HepG2 (cell line): Measurements from ENCODE around the gene CEP68. TPM values are rescaled to one million over a fixed set of nuclear protein-coding genes. Genes with fewer than 3 reads are reported as not detected.

Source experiments
- ATF1 ChIP-seq: IDR thresholded peaks from 2 replicates; pipeline ENCODE4 v1.6.1; 2016; ENCODE audit warnings: mild to moderate bottlenecking, control low read depth
- ERF ChIP-seq: IDR thresholded peaks from 2 replicates; pipeline ENCODE4 v1.6.1; 2018; ENCODE audit warnings: missing biosample characterization, missing genetic modification reagents
- FOXK2 ChIP-seq: fragments of 450-650 bp; IDR thresholded peaks from 2 replicates; pipeline ENCODE4 v1.6.1; 2016
- GLI4 ChIP-seq: sonication (generic); formaldehyde crosslinking; IDR thresholded peaks from 2 replicates; pipeline ENCODE4 v1.5.1; 2020; ENCODE audit warnings: missing genetic modification reagents, mild to moderate bottlenecking, moderate library complexity, borderline replicate concordance
- HNF4A ChIP-seq: sonication (generic); formaldehyde crosslinking; IDR thresholded peaks from 2 replicates; pipeline ENCODE4 v1.4.0; 2020; ENCODE audit warnings: missing genetic modification reagents
- JUN ChIP-seq: sonication (generic); formaldehyde crosslinking; IDR thresholded peaks from 2 replicates; pipeline ENCODE4 v1.4.0; 2020; ENCODE audit warnings: mild to moderate bottlenecking, missing genetic modification reagents
- KAT2B ChIP-seq: fragments of 150-350 bp; IDR thresholded peaks from 2 replicates; pipeline ENCODE4 v1.6.1; 2014; ENCODE audit warnings: low read depth, low read length, borderline replicate concordance
- KLF13 ChIP-seq: sonication (generic); formaldehyde crosslinking; IDR thresholded peaks from 2 replicates; pipeline ENCODE4 v1.4.0; 2020; ENCODE audit warnings: mild to moderate bottlenecking, missing genetic modification reagents
- NR3C1 ChIP-seq: sonication (generic); formaldehyde crosslinking; IDR thresholded peaks from 2 replicates; pipeline ENCODE4 v1.4.0; 2020; ENCODE audit warnings: missing genetic modification reagents
- PHF21A ChIP-seq: sonication (generic); formaldehyde crosslinking; IDR thresholded peaks from 2 replicates; pipeline ENCODE4 v1.5.0; 2020; ENCODE audit warnings: mild to moderate bottlenecking, missing genetic modification reagents
- PITX1 ChIP-seq: sonication (generic); formaldehyde crosslinking; IDR thresholded peaks from 2 replicates; pipeline ENCODE4 v1.5.1; 2020; ENCODE audit warnings: mild to moderate bottlenecking, missing genetic modification reagents
- SPEN ChIP-seq: sonication (generic); formaldehyde crosslinking; IDR thresholded peaks from 2 replicates; pipeline ENCODE4 v1.5.1; 2020; ENCODE audit warnings: low read depth, mild to moderate bottlenecking, missing genetic modification reagents
- STAT5B ChIP-seq: sonication (generic); formaldehyde crosslinking; IDR thresholded peaks from 2 replicates; pipeline ENCODE4 v1.4.0; 2020; ENCODE audit warnings: missing genetic modification reagents
- TOE1 ChIP-seq: sonication (generic); formaldehyde crosslinking; IDR thresholded peaks from 2 replicates; pipeline ENCODE4 v1.4.0; 2020; ENCODE audit warnings: mild to moderate bottlenecking, missing genetic modification reagents
- XRCC5 ChIP-seq: fragments of 200-400 bp; formaldehyde crosslinking; optimal IDR thresholded peaks from 2 replicates; pipeline ENCODE3; 2017; ENCODE audit warnings: mild to moderate bottlenecking, low read length
- YEATS2 ChIP-seq: sonication (generic); formaldehyde crosslinking; IDR thresholded peaks from 2 replicates; pipeline ENCODE4 v1.4.0; 2020; ENCODE audit warnings: missing genetic modification reagents, borderline replicate concordance
- ZNF34 ChIP-seq: sonication (generic); formaldehyde crosslinking; IDR thresholded peaks from 2 replicates; pipeline ENCODE4 v1.4.0; 2020; ENCODE audit warnings: mild to moderate bottlenecking, missing genetic modification reagents, borderline replicate concordance
- ZNF354B ChIP-seq: sonication (generic); formaldehyde crosslinking; IDR thresholded peaks from 2 replicates; pipeline ENCODE4 v1.8.0; 2022; ENCODE audit warnings: mild to moderate bottlenecking, missing genetic modification reagents
- ZNF441 ChIP-seq: sonication (generic); formaldehyde crosslinking; IDR thresholded peaks from 2 replicates; pipeline ENCODE4 v1.7.0; 2021; ENCODE audit warnings: missing genetic modification reagents, borderline replicate concordance
- ZNF766 ChIP-seq: sonication (generic); formaldehyde crosslinking; IDR thresholded peaks from 2 replicates; pipeline ENCODE4 v1.5.0; 2020; ENCODE audit warnings: missing genetic modification reagents, borderline replicate concordance
- ZNF768 ChIP-seq: sonication (generic); formaldehyde crosslinking; IDR thresholded peaks from 2 replicates; pipeline ENCODE4 v1.4.0; 2020; ENCODE audit warnings: missing genetic modification reagents
- ZNF781 ChIP-seq: sonication (generic); formaldehyde crosslinking; IDR thresholded peaks from 2 replicates; pipeline ENCODE4 v1.5.1; 2020; ENCODE audit warnings: borderline replicate concordance, mild to moderate bottlenecking, missing genetic modification reagents; ENCODE audit errors: not compliant biosample characterization
- ZSCAN12 ChIP-seq: sonication (generic); formaldehyde crosslinking; IDR thresholded peaks from 2 replicates; pipeline ENCODE4 v1.9.0; 2021; ENCODE audit warnings: mild to moderate bottlenecking, missing genetic modification reagents
- polyA plus RNA-seq, 8 experiments: library from polyadenylated mRNA; depleted of rRNA in 3 of 8; stranded (reverse) in 7 of 8; unstranded in 1 of 8; fragments of >200 nt; fragmentation: Illumina TruSeq in 4 of 8; extraction: Trizol in 4 of 8; gene quantifications; 2 replicates each; pipeline versions ENCODE4 v1.2.1 to v1.2.3, GENCODE V29; 2011 to 2016; ENCODE audit warnings: low read depth in 4 of 8, missing spikeins in 1 of 8, mixed read lengths in 1 of 8; ENCODE audit not compliant: insufficient read depth in 1 of 8
- total RNA-seq, 5 experiments: library from RNA; depleted of rRNA; stranded (reverse); fragments of >200 nt; fragmentation: Illumina TruSeq; extraction: Trizol; gene quantifications; 2 replicates each; pipeline ENCODE4 v1.2.3, GENCODE V29; 2016; ENCODE audit warnings: low read depth in 1 of 5
- TF ChIP-seq, protein P1 (sequence below): sonication (generic); formaldehyde crosslinking; IDR thresholded peaks from 2 replicates; pipeline ENCODE4; 2020; ENCODE audit warnings: missing genetic modification reagents, mild to moderate bottlenecking, borderline replicate concordance
- TF ChIP-seq, protein P2 (sequence below): sonication (generic); formaldehyde crosslinking; IDR thresholded peaks from 2 replicates; pipeline ENCODE4 v1.8.1; 2023; ENCODE audit warnings: missing genetic modification reagents, mild to moderate bottlenecking, borderline replicate concordance
- TF ChIP-seq, protein P3 (sequence below), 2 experiments: sonication (generic) in 1 of 2; formaldehyde crosslinking in 1 of 2; IDR thresholded peaks; 2 replicates each; pipeline versions ENCODE4 v1.4.0 to v1.6.1; 2018 to 2020; ENCODE audit warnings: missing genetic modification reagents in 2 of 2, borderline replicate concordance in 1 of 2, low read depth in 1 of 2, mild to moderate bottlenecking in 1 of 2, missing biosample characterization in 1 of 2

CEP68 gene
- total and polyA plus RNA-seq, 2 of the 13 experiments (the other 11 are each of a cell fraction or from before 2014, with no cell fraction given), result 5.7 to 9.3 TPM

DNA sequence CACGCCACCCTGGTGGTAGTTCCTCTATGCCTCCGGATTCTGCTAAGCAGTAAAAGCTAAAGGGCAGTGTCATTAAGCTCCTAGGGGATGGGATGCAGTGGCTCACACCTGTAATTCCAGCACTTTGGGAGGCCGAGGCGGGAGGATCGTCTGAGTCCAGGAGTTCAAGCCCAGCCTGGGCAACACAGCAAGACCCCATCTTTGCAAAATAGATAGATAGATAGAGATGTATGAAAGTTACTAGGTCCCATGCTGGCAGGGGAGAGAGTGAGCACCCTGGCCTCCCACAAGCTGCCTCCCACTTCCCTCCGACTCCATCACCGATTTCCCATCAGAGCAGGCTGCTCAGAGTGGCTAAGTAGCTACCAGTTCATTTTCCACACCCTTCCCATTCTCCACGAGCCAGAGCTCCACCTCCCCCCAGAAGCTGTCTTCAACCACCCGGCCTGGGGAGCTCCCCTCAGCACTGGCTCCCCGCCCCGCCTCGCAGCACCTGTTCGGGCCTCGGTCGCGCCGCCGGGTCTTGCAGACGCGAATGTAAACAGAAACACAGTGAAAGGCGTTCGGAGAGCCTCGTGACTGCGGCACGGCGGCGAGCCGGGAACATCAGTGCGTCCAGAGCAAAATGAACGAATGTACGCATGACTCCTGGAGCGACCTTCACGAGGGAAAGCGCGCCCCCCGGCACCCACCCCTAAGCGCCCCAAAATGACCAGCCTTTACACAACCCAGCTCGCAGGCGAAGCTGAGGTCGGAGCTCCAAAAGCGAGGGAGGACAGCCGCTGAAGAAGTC is 598 bp upstream of the CEP68 start (continued):
- TF ChIP-seq, protein P1, sequence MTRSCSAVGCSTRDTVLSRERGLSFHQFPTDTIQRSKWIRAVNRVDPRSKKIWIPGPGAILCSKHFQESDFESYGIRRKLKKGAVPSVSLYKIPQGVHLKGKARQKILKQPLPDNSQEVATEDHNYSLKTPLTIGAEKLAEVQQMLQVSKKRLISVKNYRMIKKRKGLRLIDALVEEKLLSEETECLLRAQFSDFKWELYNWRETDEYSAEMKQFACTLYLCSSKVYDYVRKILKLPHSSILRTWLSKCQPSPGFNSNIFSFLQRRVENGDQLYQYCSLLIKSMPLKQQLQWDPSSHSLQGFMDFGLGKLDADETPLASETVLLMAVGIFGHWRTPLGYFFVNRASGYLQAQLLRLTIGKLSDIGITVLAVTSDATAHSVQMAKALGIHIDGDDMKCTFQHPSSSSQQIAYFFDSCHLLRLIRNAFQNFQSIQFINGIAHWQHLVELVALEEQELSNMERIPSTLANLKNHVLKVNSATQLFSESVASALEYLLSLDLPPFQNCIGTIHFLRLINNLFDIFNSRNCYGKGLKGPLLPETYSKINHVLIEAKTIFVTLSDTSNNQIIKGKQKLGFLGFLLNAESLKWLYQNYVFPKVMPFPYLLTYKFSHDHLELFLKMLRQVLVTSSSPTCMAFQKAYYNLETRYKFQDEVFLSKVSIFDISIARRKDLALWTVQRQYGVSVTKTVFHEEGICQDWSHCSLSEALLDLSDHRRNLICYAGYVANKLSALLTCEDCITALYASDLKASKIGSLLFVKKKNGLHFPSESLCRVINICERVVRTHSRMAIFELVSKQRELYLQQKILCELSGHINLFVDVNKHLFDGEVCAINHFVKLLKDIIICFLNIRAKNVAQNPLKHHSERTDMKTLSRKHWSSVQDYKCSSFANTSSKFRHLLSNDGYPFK (CRISPR knock-in tag), result peak; percentile 71; the same call in 1 of the 2 replicates
- TF ChIP-seq TOE1 (CRISPR knock-in tag) (no peak), ATF1 (CRISPR knock-in tag) (no peak), SPEN (CRISPR knock-in tag) (no peak), NR3C1 (CRISPR knock-in tag) (0 out of 2 replicates have a peak, but pooled peaks have one; percentile 67), ZNF768 (CRISPR knock-in tag) (no peak), XRCC5 (no peak), STAT5B (no peak), ZNF441 (CRISPR knock-in tag) (no peak; the same call in none of the 2 replicates), ZSCAN12 (CRISPR knock-in tag) (no peak), YEATS2 (no peak), ZNF34 (CRISPR knock-in tag) (0 out of 2 replicates have a peak, but pooled peaks have one; percentile 53), PHF21A (CRISPR knock-in tag) (peak; percentile 66; the same call in 1 of the 2 replicates), KAT2B (no peak), FOXK2 (no peak), PITX1 (peak; percentile 73), ZNF354B (no peak; the same call in 1 of the 2 replicates), ERF (CRISPR knock-in tag) (no peak), HNF4A (no peak; the same call in 1 of the 2 replicates), GLI4 (peak; percentile 96; the same call in 1 of the 2 replicates), ZNF766 (CRISPR knock-in tag) (no peak; the same call in 1 of the 2 replicates), KLF13 (CRISPR knock-in tag) (no peak), JUN (CRISPR knock-in tag) (0 out of 2 replicates have a peak, but pooled peaks have one; percentile 32), ZNF781 (CRISPR knock-in tag) (peak; percentile 97)
- TF ChIP-seq, protein P2, sequence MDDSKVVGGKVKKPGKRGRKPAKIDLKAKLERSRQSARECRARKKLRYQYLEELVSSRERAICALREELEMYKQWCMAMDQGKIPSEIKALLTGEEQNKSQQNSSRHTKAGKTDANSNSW, result 0 out of 2 replicates have a peak, but pooled peaks have one; percentile 70
- TF ChIP-seq, protein P3, sequence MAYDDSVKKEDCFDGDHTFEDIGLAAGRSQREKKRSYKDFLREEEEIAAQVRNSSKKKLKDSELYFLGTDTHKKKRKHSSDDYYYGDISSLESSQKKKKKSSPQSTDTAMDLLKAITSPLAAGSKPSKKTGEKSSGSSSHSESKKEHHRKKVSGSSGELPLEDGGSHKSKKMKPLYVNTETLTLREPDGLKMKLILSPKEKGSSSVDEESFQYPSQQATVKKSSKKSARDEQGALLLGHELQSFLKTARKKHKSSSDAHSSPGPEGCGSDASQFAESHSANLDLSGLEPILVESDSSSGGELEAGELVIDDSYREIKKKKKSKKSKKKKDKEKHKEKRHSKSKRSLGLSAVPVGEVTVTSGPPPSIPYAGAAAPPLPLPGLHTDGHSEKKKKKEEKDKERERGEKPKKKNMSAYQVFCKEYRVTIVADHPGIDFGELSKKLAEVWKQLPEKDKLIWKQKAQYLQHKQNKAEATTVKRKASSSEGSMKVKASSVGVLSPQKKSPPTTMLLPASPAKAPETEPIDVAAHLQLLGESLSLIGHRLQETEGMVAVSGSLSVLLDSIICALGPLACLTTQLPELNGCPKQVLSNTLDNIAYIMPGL (CRISPR knock-in tag; IDR thresholded peaks at IDR 0.05; ENCODE audit: borderline replicate concordance in 1 of 2, low read depth in 1 of 2), result peak; percentile 13 to 15; a peak in 1 of 4 replicates
